Thoracic aorta (tissue), 2 donors: Measurements from ENCODE around the gene MGAT5. TPM values are rescaled to one million over a fixed set of nuclear protein-coding genes. Genes with fewer than 3 reads are reported as not detected.

Source experiments
- ATAC-seq: fragments of 150-250 bp; one replicate; pipeline ENCODE4 v1.8.0; 2017; ENCODE audit warnings: low read depth; ENCODE audit not compliant: insufficient number of reproducible peaks, low FRiP score
- DNase-seq: peaks from one replicate; pipeline ENCODE4 v3.0.0-alpha.2; 2020; ENCODE audit warnings: low spot score
- H3K27ac ChIP-seq, 2 donors: fragments of 200-600 bp; sonication (generic); 1 replicate in 1 of 2; 2 replicates in 1 of 2; pipeline ENCODE4 v1.5.1; 2016; ENCODE audit warnings: mild to moderate bottlenecking in 2 of 2, moderate library complexity in 2 of 2
- H3K27me3 ChIP-seq: fragments of 200-600 bp; sonication (generic); replicated peaks from 2 replicates; pipeline ENCODE4 v1.6.0; 2016; ENCODE audit warnings: mild to moderate bottlenecking; ENCODE audit not compliant: insufficient read depth
- H3K36me3 ChIP-seq: fragments of 200-600 bp; sonication (generic); one replicate; pipeline ENCODE4 v1.5.1; 2016
- H3K4me1 ChIP-seq, 2 donors: fragments of 200-600 bp; sonication (generic); 1 replicate in 1 of 2; 2 replicates in 1 of 2; pipeline versions ENCODE4 v1.5.1 to v1.6.0; 2016; ENCODE audit warnings: low read depth in 2 of 2, mild to moderate bottlenecking in 1 of 2; ENCODE audit not compliant: control insufficient read depth in 1 of 2
- H3K4me3 ChIP-seq: fragments of 200-600 bp; sonication (generic); 2 replicates; pipeline ENCODE4 v1.5.1; 2016; ENCODE audit warnings: mild to moderate bottlenecking
- H3K9me3 ChIP-seq: fragments of 200-600 bp; sonication (generic); 2 replicates; pipeline ENCODE4 v1.5.1; 2016
- CTCF ChIP-seq: fragments of 200-600 bp; sonication (generic); IDR thresholded peaks from one replicate; pipeline ENCODE4 v1.5.1; 2019; ENCODE audit warnings: antibody characterized with exemption
- total RNA-seq, 2 donors: library from RNA; depleted of rRNA; stranded (reverse); fragments of >200 nt; gene quantifications; one replicate each; pipeline versions ENCODE4 v1.1.0 to v1.2.3, GENCODE V29; 2016

The MGAT5 gene
- total RNA-seq, 2 donors from 2014 or later = 43.9 to 95.3 TPM

GRCh38 chr2:134448650-134449049 lies 194.8 kb downstream of the MGAT5 start:
- Histone ChIP-seq H3K27ac (no peak overlapping the region), H3K4me1 (no peaks in the 10 kb centered on the region), H3K36me3 (peaks cover 15% of the 10 kb centered on the region), H3K27me3 (no peaks in the 10 kb centered on the region), H3K9me3 (no peaks in the 10 kb centered on the region), H3K4me3 (no peak overlapping the region)
- no peak for TF ChIP-seq CTCF
- DNase-seq = no peak
- no peak for ATAC-seq

- Histone ChIP-seq H3K27me3 (no peaks in the 10 kb centered on the region), H3K36me3 (peaks cover 15% of the 10 kb centered on the region), H3K9me3 (no peaks in the 10 kb centered on the region), H3K4me3 (no peak overlapping the region), H3K27ac (no peak overlapping the region), H3K4me1 (no peaks in the 10 kb centered on the region)
- ATAC-seq (no peak), DNase-seq (no peak)
- no peak for TF ChIP-seq CTCF
Observed at GRCh38 chr2:134449157-134449556, 195.3 kb downstream of the MGAT5 start.

- TF ChIP-seq CTCF = no peak
- Histone ChIP-seq H3K27ac (no peak overlapping the region), H3K4me3 (no peak overlapping the region), H3K4me1 (no peaks in the 10 kb centered on the region), H3K27me3 (no peaks in the 10 kb centered on the region), H3K9me3 (no peaks in the 10 kb centered on the region), H3K36me3 (peaks cover 15% of the 10 kb centered on the region)
- no peak for DNase-seq
- ATAC-seq = no peak
Observed at GRCh38 chr2:134449751-134450513, 196.1 kb downstream of the MGAT5 start.

- Histone ChIP-seq H3K36me3 (peaks cover 15% of the 10 kb centered on the region), H3K9me3 (no peaks in the 10 kb centered on the region), H3K4me3 (no peak overlapping the region), H3K27ac (no peak overlapping the region), H3K27me3 (no peaks in the 10 kb centered on the region), H3K4me1 (no peaks in the 10 kb centered on the region)
- no peak for DNase-seq
- ATAC-seq = no peak
- TF ChIP-seq CTCF = no peak
Observed at GRCh38 chr2:134451347-134451630, 197.4 kb downstream of the MGAT5 start.

GRCh38 chr2:134452042-134452733 lies 198.3 kb downstream of the MGAT5 start:
- Histone ChIP-seq H3K27ac (no peak overlapping the region), H3K9me3 (no peaks in the 10 kb centered on the region), H3K4me1 (no peaks in the 10 kb centered on the region), H3K4me3 (no peak overlapping the region), H3K27me3 (no peaks in the 10 kb centered on the region), H3K36me3 (peaks cover 13% of the 10 kb centered on the region)
- ATAC-seq (no peak), DNase-seq (no peak)
- no peak for TF ChIP-seq CTCF
